MV-4-11 (cell line): ENCODE data around the gene TIGIT.

Experiments used
- DNase-seq: peaks from one replicate; lab custom pipeline; 2025; lab: John Stamatoyannopoulos, UW

The TIGIT gene

DNA sequence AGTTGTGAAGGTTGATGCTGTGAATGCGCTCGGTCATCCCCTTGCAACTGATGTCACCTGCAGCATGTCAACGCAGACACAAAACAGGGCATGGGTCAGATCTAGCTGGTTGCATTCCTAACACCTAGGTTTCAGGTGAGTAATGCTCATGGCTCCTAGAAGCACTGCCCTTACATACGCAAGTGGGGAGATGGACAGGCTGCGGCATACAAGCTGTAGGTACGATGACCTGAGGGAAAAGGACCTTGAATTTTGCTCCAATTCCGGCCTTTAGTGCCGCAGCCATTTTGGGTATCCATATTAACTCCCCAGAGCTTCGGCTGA is 58.0 kb downstream of the TIGIT start:
- DNase-seq = no peak

DNA sequence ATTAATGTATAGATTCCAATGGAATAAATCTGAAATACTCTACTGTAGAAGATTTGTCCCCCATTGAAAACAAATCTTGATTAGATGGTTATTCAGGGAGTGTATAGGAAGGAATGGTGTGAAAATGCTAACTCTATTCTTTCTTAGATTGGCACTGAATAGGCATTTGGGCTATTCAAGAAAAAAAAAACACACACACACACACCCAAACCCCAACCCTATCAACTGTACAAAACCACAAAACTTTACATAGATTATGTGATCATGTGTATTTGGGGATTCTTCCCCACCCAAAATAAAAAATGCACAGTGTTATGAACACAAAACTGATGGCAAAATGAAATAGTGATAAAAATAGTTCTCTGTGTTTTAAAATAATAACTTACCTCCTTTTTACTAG is 61.8 kb downstream of the TIGIT start:
- DNase-seq = no peak

DNA sequence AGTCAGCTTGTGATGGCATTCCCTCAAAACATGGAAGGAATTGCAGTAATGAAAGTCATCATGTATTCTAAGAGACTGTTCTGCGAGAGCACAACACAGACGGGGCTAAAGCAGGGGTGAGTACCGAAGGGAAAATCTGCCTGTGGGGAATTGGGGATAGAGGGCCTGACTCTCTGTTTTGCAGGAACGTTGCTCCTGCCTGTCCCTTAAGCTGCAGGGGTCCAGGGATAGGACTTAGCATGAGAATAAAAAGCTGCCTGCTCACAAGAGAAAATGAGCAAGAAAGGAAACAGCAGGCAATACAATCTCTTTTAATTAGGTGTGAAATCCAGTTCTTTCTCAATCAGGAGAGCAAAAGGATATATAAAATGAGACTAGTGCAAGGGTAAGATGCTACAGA is 62.2 kb downstream of the TIGIT start:
- no peak for DNase-seq

- DNase-seq = no peak
Observed at GRCh38 chr3:114356525-114356924, 62.7 kb downstream of the TIGIT start.
